GM20000 (cell line): ENCODE results near the gene PLIN4.

Experiments used
- DNase-seq: peaks from one replicate; pipeline ENCODE4 v3.0.0; 2012; ENCODE audit warnings: low spot score
- TF ChIP-seq, protein P1 (sequence below): IDR thresholded peaks from 2 replicates; pipeline ENCODE4 v1.5.1; 2012; ENCODE audit warnings: mild to moderate bottlenecking, control low read depth; ENCODE audit errors: extremely low read depth, missing control alignments

PLIN4 gene

DNA sequence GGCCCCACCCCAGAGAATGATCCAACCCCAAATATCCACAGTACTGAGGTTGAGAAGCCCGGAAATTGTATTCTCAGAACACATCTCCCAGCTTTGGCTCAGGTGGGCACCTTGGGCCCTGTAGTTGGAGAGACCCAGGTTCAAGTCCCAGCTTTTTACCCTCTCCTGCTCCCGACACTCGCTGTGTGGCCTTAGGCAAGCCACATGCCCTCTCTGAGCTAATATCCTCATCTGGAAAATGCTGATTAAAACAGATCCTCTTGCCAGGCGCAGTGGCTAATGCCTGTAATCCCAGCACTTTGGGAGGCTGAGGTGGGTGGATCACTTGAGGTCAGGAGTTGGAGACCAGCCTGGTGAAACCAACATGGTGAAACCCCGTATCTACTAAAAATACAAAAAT, 2.6 kb downstream of the PLIN4 start:
- no peak for DNase-seq
- TF ChIP-seq, protein P1, sequence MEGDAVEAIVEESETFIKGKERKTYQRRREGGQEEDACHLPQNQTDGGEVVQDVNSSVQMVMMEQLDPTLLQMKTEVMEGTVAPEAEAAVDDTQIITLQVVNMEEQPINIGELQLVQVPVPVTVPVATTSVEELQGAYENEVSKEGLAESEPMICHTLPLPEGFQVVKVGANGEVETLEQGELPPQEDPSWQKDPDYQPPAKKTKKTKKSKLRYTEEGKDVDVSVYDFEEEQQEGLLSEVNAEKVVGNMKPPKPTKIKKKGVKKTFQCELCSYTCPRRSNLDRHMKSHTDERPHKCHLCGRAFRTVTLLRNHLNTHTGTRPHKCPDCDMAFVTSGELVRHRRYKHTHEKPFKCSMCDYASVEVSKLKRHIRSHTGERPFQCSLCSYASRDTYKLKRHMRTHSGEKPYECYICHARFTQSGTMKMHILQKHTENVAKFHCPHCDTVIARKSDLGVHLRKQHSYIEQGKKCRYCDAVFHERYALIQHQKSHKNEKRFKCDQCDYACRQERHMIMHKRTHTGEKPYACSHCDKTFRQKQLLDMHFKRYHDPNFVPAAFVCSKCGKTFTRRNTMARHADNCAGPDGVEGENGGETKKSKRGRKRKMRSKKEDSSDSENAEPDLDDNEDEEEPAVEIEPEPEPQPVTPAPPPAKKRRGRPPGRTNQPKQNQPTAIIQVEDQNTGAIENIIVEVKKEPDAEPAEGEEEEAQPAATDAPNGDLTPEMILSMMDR: no peak

DNA sequence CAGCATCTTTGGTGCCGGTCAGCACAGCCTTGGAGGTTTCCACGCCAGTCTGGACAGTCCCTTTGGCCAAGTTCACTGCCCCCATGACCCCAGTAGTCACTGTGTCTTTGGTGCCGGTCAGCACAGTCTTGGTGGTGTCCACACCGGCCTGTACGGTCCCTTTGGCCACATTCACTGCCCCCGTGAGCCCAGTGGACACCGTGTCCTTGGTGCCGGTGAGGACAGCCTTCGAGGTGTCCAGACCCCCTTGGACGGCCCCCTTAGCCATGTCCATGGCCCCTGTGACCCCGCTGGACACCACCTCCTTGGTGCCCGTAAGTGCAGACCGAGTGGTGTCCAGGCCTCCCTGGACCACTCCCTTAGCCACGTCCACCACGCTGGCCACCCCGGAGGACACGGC, 5.0 kb downstream of the PLIN4 start:
- TF ChIP-seq, protein P1: no peak
- DNase-seq: no peak

DNA sequence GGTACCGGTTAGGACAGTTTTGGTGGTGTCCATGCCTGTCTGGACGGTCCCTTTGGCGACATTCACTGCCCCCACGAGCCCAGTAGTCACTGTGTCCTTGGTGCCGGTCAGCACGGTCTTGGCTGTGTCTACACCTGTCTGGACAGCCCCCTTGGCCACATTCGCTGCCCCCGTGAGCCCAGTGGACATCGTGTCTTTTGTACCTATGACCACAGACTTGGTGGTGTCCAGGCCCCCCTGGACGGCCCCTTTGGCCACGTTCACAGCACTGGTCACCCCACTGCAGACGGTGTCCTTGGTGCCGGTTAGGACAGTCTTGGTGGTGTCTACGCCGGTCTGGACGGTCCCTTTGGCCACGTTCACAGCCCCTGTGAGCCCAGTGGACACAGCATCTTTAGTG, 6.2 kb downstream of the PLIN4 start:
- TF ChIP-seq, protein P1: no peak

DNA sequence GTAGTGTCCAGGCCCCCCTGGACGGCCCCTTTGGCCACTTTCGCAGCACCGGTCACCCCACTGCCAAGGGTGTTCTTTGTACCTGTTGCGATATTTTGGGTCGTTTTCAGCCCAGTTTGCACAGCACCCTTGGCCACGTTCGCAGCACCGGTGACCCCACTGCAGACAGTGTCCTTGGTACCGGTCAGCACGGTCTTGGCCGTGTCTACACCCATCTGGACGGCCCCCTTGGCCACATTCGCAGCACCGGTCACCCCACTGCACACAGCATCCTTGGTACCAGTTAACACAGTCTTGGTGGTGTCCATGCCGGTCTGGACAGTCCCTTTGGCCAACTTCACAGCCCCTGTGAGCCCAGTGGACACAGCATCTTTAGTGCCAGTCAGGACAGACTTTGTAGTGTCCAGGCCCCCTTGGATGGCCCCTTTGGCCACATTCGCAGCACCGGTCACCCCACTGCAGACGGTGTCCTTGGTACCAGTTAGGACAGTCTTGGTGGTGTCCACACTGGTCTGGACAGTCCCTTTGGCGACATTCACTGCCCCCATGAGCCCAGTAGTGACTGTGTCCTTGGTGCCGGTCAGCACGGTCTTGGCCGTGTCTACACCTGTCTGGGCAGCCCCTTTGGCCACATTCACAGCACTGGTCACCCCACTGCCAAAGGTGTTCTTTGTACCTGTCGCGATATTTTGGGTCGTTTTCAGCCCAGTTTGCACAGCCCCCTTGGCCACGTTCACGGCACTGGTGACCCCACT, 6.8 kb downstream of the PLIN4 start:
- no peak for DNase-seq
- TF ChIP-seq, protein P1: no peak

More for the DNA sequence above, 6.2 kb downstream of the PLIN4 start:
- DNase-seq: no peak

DNA sequence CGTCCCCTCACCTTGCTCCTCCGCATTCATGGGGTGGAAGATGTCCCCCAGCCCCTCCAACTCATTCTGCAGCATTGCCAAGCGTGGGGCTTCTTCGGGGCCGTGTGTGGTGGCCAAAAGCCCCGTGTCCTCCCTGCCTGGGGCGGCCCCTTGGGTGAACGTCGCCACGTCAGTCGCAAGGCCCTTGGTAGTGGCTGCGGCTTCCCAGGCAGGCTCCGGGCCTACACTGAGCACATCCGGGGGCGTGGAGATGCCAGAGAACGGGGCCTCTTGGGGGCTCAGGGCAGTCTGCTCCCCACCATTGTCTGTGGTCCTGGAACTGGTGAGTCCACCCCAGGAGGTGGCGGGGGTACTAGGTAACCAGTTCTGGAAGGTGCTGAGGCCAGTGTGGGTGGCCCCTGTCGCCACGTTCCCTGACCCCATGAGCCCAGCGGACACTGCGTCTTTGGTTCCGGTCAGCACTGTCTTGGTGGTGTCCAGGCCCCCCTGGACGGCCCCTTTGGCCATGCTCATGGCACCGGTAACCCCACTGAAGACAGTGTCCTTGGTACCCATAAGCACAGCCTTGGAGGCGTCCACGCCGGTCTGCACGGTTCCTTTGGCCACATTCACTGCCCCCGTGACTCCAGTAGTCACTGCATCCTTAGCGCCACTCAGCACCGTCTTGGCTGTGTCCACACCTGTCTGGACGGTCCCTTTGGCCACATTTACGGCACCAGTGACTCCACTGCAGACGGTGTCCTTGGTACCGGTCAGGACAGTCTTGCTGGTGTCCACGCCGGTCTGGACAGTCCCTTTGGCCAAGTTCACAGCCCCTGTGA, 7.6 kb downstream of the PLIN4 start:
- TF ChIP-seq, protein P1: no peak
- DNase-seq: no peak

DNA sequence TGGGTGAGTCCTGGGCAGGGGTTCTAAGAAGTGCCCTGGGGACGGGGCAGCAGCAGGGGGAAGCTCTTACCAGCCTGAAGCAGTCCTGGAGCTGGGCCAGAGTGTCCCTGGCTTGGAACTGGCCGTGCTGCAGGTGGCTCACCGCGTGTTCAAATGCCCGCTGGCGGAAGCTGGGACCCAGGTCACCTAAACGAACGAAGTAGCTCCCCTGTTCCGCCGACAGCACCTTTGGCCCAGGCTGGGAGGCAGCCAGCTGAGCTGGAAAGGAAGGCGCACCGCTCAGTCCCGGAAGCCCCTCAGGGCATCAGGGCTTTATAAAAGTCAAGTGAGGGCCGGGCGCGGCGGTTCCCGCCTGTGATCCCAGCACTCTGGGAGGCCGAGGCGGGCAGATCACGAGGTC, 9.6 kb downstream of the PLIN4 start:
- TF ChIP-seq, protein P1: no peak
- no peak for DNase-seq

DNA sequence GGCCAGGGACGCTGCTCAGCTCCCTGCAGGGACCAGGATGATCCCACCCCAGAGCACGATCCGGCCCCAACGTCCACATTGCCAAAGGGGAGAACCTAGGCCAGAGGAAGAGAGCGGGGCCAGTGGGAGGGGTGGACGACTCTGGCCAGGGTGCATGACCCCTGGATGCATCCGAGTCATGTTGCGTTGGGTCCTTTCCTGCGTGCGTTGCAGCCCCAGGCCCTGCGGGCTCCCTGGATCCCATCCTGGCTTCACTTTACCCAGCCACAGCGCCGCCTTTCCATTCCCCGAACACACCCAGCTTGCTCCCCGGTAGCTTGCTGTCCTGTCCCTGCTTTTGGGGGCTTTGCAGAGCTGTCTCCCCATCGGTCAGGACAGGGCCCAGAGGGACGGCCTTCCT, 10.5 kb downstream of the PLIN4 start:
- DNase-seq: no peak
- TF ChIP-seq, protein P1: no peak
